CD4-positive, alpha-beta T cell treated with Interferon gamma for 1 hour (primary cell): Measurements from ENCODE around the gene CHST13.
"Not testable (repeated sequence)": the region's sequence is repeated elsewhere in the genome, so short reads cannot be mapped to it uniquely, and the experiment has no call there.

Source experiments
- DNase-seq: peaks from one replicate; pipeline ENCODE4 v3.0.0-alpha.2; 2020

The CHST13 gene

GRCh38 chr3:126527006-126527405 lies 3.1 kb downstream of the CHST13 start:
- DNase-seq, result no peak

- no peak for DNase-seq
These were observed 3.7 kb downstream of the CHST13 start for GRCh38 chr3:126527455-126528211.

GRCh38 chr3:126528419-126528799 lies 4.5 kb downstream of the CHST13 start:
- DNase-seq, result no peak

- DNase-seq, result no peak
These were observed 5.0 kb downstream of the CHST13 start for GRCh38 chr3:126528800-126529541.

- no peak for DNase-seq
These were observed 5.7 kb downstream of the CHST13 start for GRCh38 chr3:126529585-126530170.

GRCh38 chr3:126530171-126531050 lies 6.5 kb downstream of the CHST13 start:
- peak; percentile 40 for DNase-seq

GRCh38 chr3:126531051-126531330 lies 7.0 kb downstream of the CHST13 start:
- DNase-seq, result no peak

GRCh38 chr3:126533506-126533905 lies 9.6 kb downstream of the CHST13 start:
- DNase-seq, result no peak

- DNase-seq, result not testable (repeated sequence)
These were observed 10.8 kb downstream of the CHST13 start for GRCh38 chr3:126534716-126535115.

- no peak for DNase-seq
These were observed 11.7 kb downstream of the CHST13 start for GRCh38 chr3:126535636-126536035.

- no peak for DNase-seq
These were observed 12.2 kb downstream of the CHST13 start for GRCh38 chr3:126536126-126536525.

GRCh38 chr3:126537116-126537729 lies 13.3 kb downstream of the CHST13 start:
- no peak for DNase-seq

GRCh38 chr3:126537730-126538281 lies 13.9 kb downstream of the CHST13 start:
- no peak for DNase-seq

GRCh38 chr3:126538316-126538715 lies 14.4 kb downstream of the CHST13 start:
- no peak for DNase-seq

GRCh38 chr3:126538966-126539365 lies 15.0 kb downstream of the CHST13 start:
- no peak for DNase-seq

GRCh38 chr3:126539558-126540250 lies 15.7 kb downstream of the CHST13 start:
- no peak for DNase-seq

- no peak for DNase-seq
These were observed 16.4 kb downstream of the CHST13 start for GRCh38 chr3:126540342-126540849.

- no peak for DNase-seq
These were observed 17.1 kb downstream of the CHST13 start for GRCh38 chr3:126540951-126541627.

- DNase-seq, result no peak
These were observed 17.8 kb downstream of the CHST13 start for GRCh38 chr3:126541628-126542339.
